T-cell (primary cell): ENCODE results near the gene SMIM22. TPM values are rescaled to one million over a fixed set of nuclear protein-coding genes. Genes with fewer than 3 reads are reported as not detected.

Experiments
- ATAC-seq, 4 experiments: fragments of 200-7000 bp in 3 of 4; fragments of 150-1000 bp in 1 of 4; cut with Tn5 transposase; replicated peaks in 1 of 4; 1 replicate in 3 of 4; 2 replicates in 1 of 4; pipeline ENCODE4 v1.10.0; 2021; ENCODE audit warnings: moderate library complexity in 3 of 4, mild to moderate bottlenecking in 2 of 4, moderate number of reproducible peaks in 1 of 4
- CTCF ChIA-PET, 2 donors: fragments of 300-600 bp; sonication (Branson Sonifier 250); formaldehyde crosslinking; loops; one replicate each; lab custom pipeline; 2022; ENCODE audit warnings: antibody characterized with exemption in 2 of 2; lab: Charles Lee
- POLR2A ChIA-PET, 2 donors: fragments of 300-600 bp; sonication (Branson Sonifier 250); formaldehyde crosslinking; loops; one replicate each; lab custom pipeline; 2022; ENCODE audit warnings: antibody characterized with exemption in 2 of 2; lab: Charles Lee
- DNase-seq, 35 experiments: peaks; one replicate each; pipeline versions ENCODE4 v3.0.0 to v3.0.0-alpha.2; 2013 to 2023
- H3K27ac ChIP-seq: one replicate; pipeline ENCODE4 v1.5.1; 2013; ENCODE audit warnings: low read length
- H3K27me3 ChIP-seq, 2 experiments: replicated peaks in 1 of 2; 1 replicate in 1 of 2; 2 replicates in 1 of 2; pipeline versions ENCODE4 v1.6.1 to v1.7.0; 2013; ENCODE audit warnings: low read length in 1 of 2, mixed read lengths in 1 of 2; ENCODE audit not compliant: control insufficient read depth in 2 of 2, insufficient read depth in 2 of 2; ENCODE audit errors: extremely low read depth in 1 of 2
- H3K36me3 ChIP-seq, 2 donors: 1 replicate in 1 of 2; 2 replicates in 1 of 2; pipeline versions ENCODE4 v1.6.1 to v1.7.0; 2013; ENCODE audit warnings: low read length in 1 of 2; ENCODE audit not compliant: control insufficient read depth in 2 of 2, insufficient read depth in 1 of 2; ENCODE audit errors: extremely low read depth in 1 of 2
- H3K4me1 ChIP-seq, 2 experiments: 1 replicate in 1 of 2; 2 replicates in 1 of 2; pipeline versions ENCODE4 v1.6.1 to v1.7.0; 2013; ENCODE audit warnings: low read length in 2 of 2, mixed read lengths in 1 of 2; ENCODE audit not compliant: insufficient read depth in 2 of 2, control insufficient read depth in 1 of 2; ENCODE audit errors: extremely low read depth in 1 of 2
- H3K4me3 ChIP-seq, 2 donors: 1 replicate in 1 of 2; 2 replicates in 1 of 2; pipeline versions ENCODE4 v1.5.1 to v1.7.0; 2013; ENCODE audit warnings: mild to moderate bottlenecking in 2 of 2, low read length in 1 of 2, moderate library complexity in 1 of 2; ENCODE audit not compliant: control insufficient read depth in 1 of 2; ENCODE audit errors: extremely low read depth in 1 of 2
- H3K9me3 ChIP-seq: 2 replicates; pipeline ENCODE4 v1.7.0; 2013
- H3K27ac Mint-ChIP-seq, 2 donors: one replicate each; pipeline ENCODE4 v1.8.0; 2020 to 2021; ENCODE audit warnings: mild to moderate bottlenecking in 2 of 2, mixed read lengths in 2 of 2
- H3K27me3 Mint-ChIP-seq, 2 donors: one replicate each; pipeline ENCODE4 v1.8.0; 2021 to 2022; ENCODE audit warnings: mixed read lengths in 2 of 2
- H3K36me3 Mint-ChIP-seq: one replicate; pipeline ENCODE4 v1.8.0; 2021; ENCODE audit warnings: mixed read lengths
- H3K4me1 Mint-ChIP-seq, 3 donors: one replicate each; pipeline ENCODE4 v1.8.0; 2020 to 2022; ENCODE audit warnings: mixed read lengths in 3 of 3, mild to moderate bottlenecking in 1 of 3
- H3K4me3 Mint-ChIP-seq, 3 donors: one replicate each; pipeline ENCODE4 v1.8.0; 2020 to 2022; ENCODE audit warnings: mild to moderate bottlenecking in 3 of 3, mixed read lengths in 3 of 3, moderate library complexity in 3 of 3
- H3K9me3 Mint-ChIP-seq, 3 donors: one replicate each; pipeline ENCODE4 v1.8.0; 2020 to 2022; ENCODE audit warnings: mixed read lengths in 3 of 3
- WGBS: methylation state at CpG from one replicate; pipeline ENCODE4 v1.1.5; 2013; ENCODE audit warnings: missing lambda C conversion rate; ENCODE audit not compliant: insufficient coverage; 5-methylcytosine and 5-hydroxymethylcytosine counted together
- total RNA-seq, 35 experiments: library from RNA in 6 of 35; stranded (reverse) in 6 of 35; fragments of 120-200 nt in 1 of 35; gene quantifications; one replicate each; pipeline versions ENCODE4 v1.2.1 to v1.2.4 and lab custom pipeline; 2013 to 2026

Gene SMIM22
- total RNA-seq, 5 donors from 2014 or later (not counting 1 experiment from before 2014, with no cell fraction given), result not detected

GRCh38 chr16:4749700-4750257, 45.4 kb upstream of the SMIM22 start:
- no peaks in the 10 kb centered on the region for H3K9me3 ChIP-seq
- CTCF ChIA-PET, result no interaction called here

GRCh38 chr16:4750896-4751295, 44.3 kb upstream of the SMIM22 start:
- Mint-ChIP-seq H3K27ac (no peak overlapping the region), H3K4me3 (no peak overlapping the region)
- CTCF ChIA-PET, result no interaction called here

More at GRCh38 chr16:4749700-4750257, 45.4 kb upstream of the SMIM22 start:
- H3K36me3 ChIP-seq, result peaks cover 11 to 41% of the 10 kb centered on the region in 2 donors
- no peak overlapping the region for H3K27ac ChIP-seq
- DNase-seq (no peak), ATAC-seq (no peak)
- H3K4me3 Mint-ChIP-seq, result no peak overlapping the region
- POLR2A ChIA-PET, result no interaction called here
- H3K36me3 Mint-ChIP-seq, result peaks cover 14% of the 10 kb centered on the region
- WGBS, result 96% methylated on average over 2 of the region's 10 CpGs
- H3K27me3 Mint-ChIP-seq, result no peaks in the 10 kb centered on the region
- H3K9me3 Mint-ChIP-seq, result no peaks in the 10 kb centered on the region
- H3K4me1 ChIP-seq, result peaks cover 0 to 25% of the 10 kb centered on the region in 2 experiments
- H3K4me1 Mint-ChIP-seq, result peaks cover 16 to 21% (median 18%) of the 10 kb centered on the region in 3 donors
- no peak overlapping the region for H3K4me3 ChIP-seq
- H3K27me3 ChIP-seq, result no peaks in the 10 kb centered on the region
- H3K27ac Mint-ChIP-seq, result no peak overlapping the region

GRCh38 chr16:4752351-4753100, 42.6 kb upstream of the SMIM22 start:
- H3K27me3 ChIP-seq, result no peaks in the 10 kb centered on the region
- no peak overlapping the region for H3K4me3 ChIP-seq
- ATAC-seq (no peak), DNase-seq (no peak)
- peaks cover 12 to 14% (median 12%) of the 10 kb centered on the region in 3 donors for H3K4me1 Mint-ChIP-seq
- no peak overlapping the region for H3K27ac ChIP-seq
- peaks cover 0 to 12% of the 10 kb centered on the region in 2 experiments for H3K4me1 ChIP-seq
- peaks cover 28% of the 10 kb centered on the region for H3K36me3 Mint-ChIP-seq
- no peaks in the 10 kb centered on the region for H3K27me3 Mint-ChIP-seq
- H3K36me3 ChIP-seq, result peaks cover 11 to 53% of the 10 kb centered on the region in 2 donors
- WGBS, result 96% methylated on average over 43 of the region's 44 CpGs
- ChIA-PET CTCF (no interaction called here), POLR2A (no interaction called here)
- no peaks in the 10 kb centered on the region for H3K9me3 ChIP-seq
- H3K9me3 Mint-ChIP-seq, result no peaks in the 10 kb centered on the region
- no peak overlapping the region for H3K4me3 Mint-ChIP-seq
- no peak overlapping the region for H3K27ac Mint-ChIP-seq

More at GRCh38 chr16:4750896-4751295, 44.3 kb upstream of the SMIM22 start:
- Mint-ChIP-seq H3K4me1 (peaks cover 16 to 21% (median 18%) of the 10 kb centered on the region in 3 donors), H3K27me3 (no peaks in the 10 kb centered on the region), H3K9me3 (no peaks in the 10 kb centered on the region), H3K36me3 (peaks cover 22% of the 10 kb centered on the region)
- peaks cover 11 to 52% of the 10 kb centered on the region in 2 donors for H3K36me3 ChIP-seq
- H3K27me3 ChIP-seq, result no peaks in the 10 kb centered on the region
- no peaks in the 10 kb centered on the region for H3K9me3 ChIP-seq
- ATAC-seq (no peak), DNase-seq (no peak)
- H3K4me3 ChIP-seq, result no peak overlapping the region
- POLR2A ChIA-PET, result no interaction called here
- peaks cover 0 to 25% of the 10 kb centered on the region in 2 experiments for H3K4me1 ChIP-seq
- no peak overlapping the region for H3K27ac ChIP-seq
- WGBS, result 92% methylated on average over 8 of the region's 8 CpGs

- no peak for DNase-seq
- POLR2A ChIA-PET, result no interaction called here
- no peak overlapping the region for H3K27ac Mint-ChIP-seq
- Histone ChIP-seq H3K4me3 (no peak overlapping the region), H3K27me3 (no peaks in the 10 kb centered on the region), H3K27ac (no peak overlapping the region), H3K36me3 (peaks cover 16 to 56% of the 10 kb centered on the region in 2 donors), H3K9me3 (no peaks in the 10 kb centered on the region), H3K4me1 (peaks cover 0 to 6% of the 10 kb centered on the region in 2 experiments)
- peaks cover 5 to 8% (median 5%) of the 10 kb centered on the region in 3 donors for H3K4me1 Mint-ChIP-seq
- peaks cover 28% of the 10 kb centered on the region for H3K36me3 Mint-ChIP-seq
- no peaks in the 10 kb centered on the region for H3K9me3 Mint-ChIP-seq
- 95% methylated on average over 5 of the region's 11 CpGs for WGBS
- no peaks in the 10 kb centered on the region for H3K27me3 Mint-ChIP-seq
- no peak for ATAC-seq
- H3K4me3 Mint-ChIP-seq, result no peak overlapping the region
- CTCF ChIA-PET, result no interaction called here
Observed at GRCh38 chr16:4753227-4753626, 41.9 kb upstream of the SMIM22 start.

- Histone ChIP-seq H3K27me3 (no peaks in the 10 kb centered on the region), H3K36me3 (peaks cover 15 to 69% of the 10 kb centered on the region in 2 donors), H3K9me3 (no peaks in the 10 kb centered on the region), H3K4me3 (no peak overlapping the region), H3K4me1 (no peaks in the 10 kb centered on the region), H3K27ac (no peak overlapping the region)
- Mint-ChIP-seq H3K36me3 (peaks cover 40% of the 10 kb centered on the region), H3K27me3 (no peaks in the 10 kb centered on the region), H3K4me3 (no peak overlapping the region), H3K9me3 (no peaks in the 10 kb centered on the region), H3K27ac (no peak overlapping the region), H3K4me1 (no peaks in the 10 kb centered on the region)
- DNase-seq (no peak), ATAC-seq (no peak)
- WGBS, result 98% methylated on average over 4 of the region's 4 CpGs
- POLR2A ChIA-PET, result interaction anchor here in 1 of 2 donors (0.6 kb wide), 1 partner anchor 9 kb away, joined by 3 read pairs; no protein-coding TSS in a partner anchor
- CTCF ChIA-PET, result no interaction called here
Observed at GRCh38 chr16:4754865-4755264, 40.3 kb upstream of the SMIM22 start.

- Mint-ChIP-seq H3K4me3 (no peak overlapping the region), H3K36me3 (peaks cover 46% of the 10 kb centered on the region), H3K27me3 (no peaks in the 10 kb centered on the region), H3K9me3 (no peaks in the 10 kb centered on the region), H3K27ac (no peak overlapping the region), H3K4me1 (peaks cover 0 to under 1% (median 0%) of the 10 kb centered on the region in 3 donors)
- Histone ChIP-seq H3K4me1 (no peaks in the 10 kb centered on the region), H3K9me3 (no peaks in the 10 kb centered on the region), H3K27me3 (no peaks in the 10 kb centered on the region), H3K27ac (no peak overlapping the region), H3K4me3 (no peak overlapping the region), H3K36me3 (peaks cover 14 to 74% of the 10 kb centered on the region in 2 donors)
- POLR2A ChIA-PET, result interaction anchor here in 1 of 2 donors (0.6 kb wide), 2 partner anchors 74 to 101 kb away, joined by 3 to 6 read pairs; no protein-coding TSS in a partner anchor
- CTCF ChIA-PET, result no interaction called here
- WGBS, result 100% methylated on average over 5 of the region's 6 CpGs
- no peak for ATAC-seq
- DNase-seq, result no peak
Observed at GRCh38 chr16:4755687-4756086, 39.5 kb upstream of the SMIM22 start.
